ENCODE measurements around the gene DBNDD1.

Gene DBNDD1

GRCh38 chr16:90042946-90043514 is 23.8 kb upstream of the DBNDD1 start:
- H3K27ac ChIP-seq = no peak overlapping the region
- no peak for TF ChIP-seq CTCF (conservative IDR thresholded peaks at IDR 0.05)

- TF ChIP-seq CTCF (conservative IDR thresholded peaks at IDR 0.05) = no peak
- H3K27ac ChIP-seq = no peak overlapping the region
Observed at GRCh38 chr16:90041896-90042473, 22.7 kb upstream of the DBNDD1 start.

- no peak for TF ChIP-seq CTCF (conservative IDR thresholded peaks at IDR 0.05)
- H3K27ac ChIP-seq = no peak overlapping the region
Observed at GRCh38 chr16:90040152-90041023, 21.1 kb upstream of the DBNDD1 start.

GRCh38 chr16:90037276-90037675 is 18.0 kb upstream of the DBNDD1 start:
- no peak overlapping the region for H3K27ac ChIP-seq
- TF ChIP-seq CTCF (conservative IDR thresholded peaks at IDR 0.05) = no peak

- H3K27ac ChIP-seq = no peak overlapping the region
- no peak for TF ChIP-seq CTCF (conservative IDR thresholded peaks at IDR 0.05)
Observed at GRCh38 chr16:90035902-90036301, 16.6 kb upstream of the DBNDD1 start.

GRCh38 chr16:90034504-90034903 is 15.2 kb upstream of the DBNDD1 start:
- H3K27ac ChIP-seq = no peak overlapping the region
- no peak for TF ChIP-seq CTCF (conservative IDR thresholded peaks at IDR 0.05)

GRCh38 chr16:90033387-90033786 is 14.1 kb upstream of the DBNDD1 start:
- no peak overlapping the region for H3K27ac ChIP-seq
- no peak for TF ChIP-seq CTCF (conservative IDR thresholded peaks at IDR 0.05)
